Neural crest cell (in vitro differentiated cells): Measurements from ENCODE around the gene UBR2. TPM values are rescaled to one million over a fixed set of nuclear protein-coding genes. Genes with fewer than 3 reads are reported as not detected.

ENCODE experiments used
- DNase-seq: peaks from one replicate; pipeline ENCODE4 v3.0.0; 2021; ENCODE audit warnings: low read depth, mixed read lengths, low spot score
- H3K27ac Mint-ChIP-seq: one replicate; pipeline ENCODE4 v1.8.0; 2021; ENCODE audit warnings: mild to moderate bottlenecking, mixed read lengths; ENCODE audit not compliant: unreplicated experiment
- H3K27me3 Mint-ChIP-seq: 2 replicates; pipeline ENCODE4 v1.8.0; 2021; ENCODE audit warnings: low read depth, mild to moderate bottlenecking, mixed read lengths
- H3K36me3 Mint-ChIP-seq: 2 replicates; pipeline ENCODE4 v1.8.0; 2021; ENCODE audit warnings: low read depth, mild to moderate bottlenecking, mixed read lengths
- H3K4me1 Mint-ChIP-seq: 2 replicates; pipeline ENCODE4 v1.8.0; 2021; ENCODE audit warnings: mixed read lengths
- H3K4me3 Mint-ChIP-seq: one replicate; pipeline ENCODE4 v1.8.0; 2021; ENCODE audit warnings: mild to moderate bottlenecking, mixed read lengths
- H3K9me3 Mint-ChIP-seq: 2 replicates; pipeline ENCODE4 v1.8.0; 2021; ENCODE audit warnings: mixed read lengths
- total RNA-seq: library from RNA; stranded (reverse); gene quantifications from 2 replicates; pipeline ENCODE4 v1.2.1, GENCODE V29; 2021
- TF ChIP-seq, protein P1 (sequence below): fragments of 200-600 bp; sonication (generic); conservative IDR thresholded peaks from 2 replicates; pipeline ENCODE4 v1.5.0; 2021; ENCODE audit warnings: antibody characterized with exemption, mild to moderate bottlenecking

The UBR2 gene
- total RNA-seq, 1 donor from 2014 or later: 22.3 TPM

DNA sequence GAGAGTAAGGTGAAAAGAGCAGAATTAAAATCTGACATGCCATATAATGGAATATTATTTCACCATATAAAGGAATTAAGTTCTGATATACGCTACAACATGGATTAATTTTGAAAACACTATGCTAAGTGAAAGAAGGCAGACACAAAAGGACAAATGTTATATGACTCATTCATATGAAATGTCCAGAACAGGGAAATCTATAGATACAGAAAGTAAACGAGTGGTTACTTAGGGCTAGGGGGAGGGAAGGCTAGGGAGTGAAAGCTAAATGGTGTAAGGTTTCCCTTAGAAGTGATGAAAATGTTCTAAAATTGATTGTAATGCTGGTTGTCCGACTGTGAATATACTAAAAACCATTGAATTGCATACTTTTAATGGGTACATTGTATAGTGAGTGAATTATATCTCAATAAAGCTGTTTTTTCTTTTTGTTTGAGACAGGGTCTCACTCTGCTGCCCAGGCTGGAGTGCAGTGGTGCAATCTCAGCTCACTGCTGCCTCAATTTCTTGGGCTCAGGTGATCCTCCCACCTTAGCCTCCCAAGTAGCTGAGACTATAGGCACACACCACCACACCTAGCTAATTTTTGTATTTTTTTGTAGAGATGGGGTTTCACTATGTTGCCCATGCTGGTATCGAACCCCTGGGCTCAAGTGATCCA, 150.4 kb downstream of the UBR2 start:
- no peak overlapping the region for H3K4me3 Mint-ChIP-seq

DNA sequence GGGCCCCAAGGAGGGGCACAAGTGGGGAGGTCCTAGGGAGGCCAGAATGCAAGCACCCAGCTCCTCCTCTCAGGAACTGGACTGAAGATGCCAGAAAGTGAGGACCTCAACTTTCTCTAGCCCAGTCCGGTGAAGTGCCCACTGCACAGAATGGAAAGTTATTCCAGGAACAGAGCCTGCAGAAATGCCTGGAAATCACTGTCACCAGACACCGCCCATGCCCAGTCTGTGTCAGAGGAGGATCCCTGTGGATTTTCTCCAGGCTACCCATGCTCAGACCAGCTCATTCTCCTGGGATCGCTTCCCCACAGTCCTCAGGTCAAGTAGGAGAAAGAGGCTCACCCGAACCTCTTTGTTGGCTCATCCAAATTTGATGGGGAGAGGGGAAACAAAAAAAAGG, 152.0 kb downstream of the UBR2 start:
- H3K27me3 Mint-ChIP-seq: peaks cover 13% of the 10 kb centered on the region
- no peak overlapping the region for H3K4me3 Mint-ChIP-seq
- no peak overlapping the region for H3K27ac Mint-ChIP-seq
- H3K4me1 Mint-ChIP-seq: no peaks in the 10 kb centered on the region
- no peaks in the 10 kb centered on the region for H3K36me3 Mint-ChIP-seq
- DNase-seq: no peak
- H3K9me3 Mint-ChIP-seq: peaks cover 7% of the 10 kb centered on the region
- TF ChIP-seq, protein P1, sequence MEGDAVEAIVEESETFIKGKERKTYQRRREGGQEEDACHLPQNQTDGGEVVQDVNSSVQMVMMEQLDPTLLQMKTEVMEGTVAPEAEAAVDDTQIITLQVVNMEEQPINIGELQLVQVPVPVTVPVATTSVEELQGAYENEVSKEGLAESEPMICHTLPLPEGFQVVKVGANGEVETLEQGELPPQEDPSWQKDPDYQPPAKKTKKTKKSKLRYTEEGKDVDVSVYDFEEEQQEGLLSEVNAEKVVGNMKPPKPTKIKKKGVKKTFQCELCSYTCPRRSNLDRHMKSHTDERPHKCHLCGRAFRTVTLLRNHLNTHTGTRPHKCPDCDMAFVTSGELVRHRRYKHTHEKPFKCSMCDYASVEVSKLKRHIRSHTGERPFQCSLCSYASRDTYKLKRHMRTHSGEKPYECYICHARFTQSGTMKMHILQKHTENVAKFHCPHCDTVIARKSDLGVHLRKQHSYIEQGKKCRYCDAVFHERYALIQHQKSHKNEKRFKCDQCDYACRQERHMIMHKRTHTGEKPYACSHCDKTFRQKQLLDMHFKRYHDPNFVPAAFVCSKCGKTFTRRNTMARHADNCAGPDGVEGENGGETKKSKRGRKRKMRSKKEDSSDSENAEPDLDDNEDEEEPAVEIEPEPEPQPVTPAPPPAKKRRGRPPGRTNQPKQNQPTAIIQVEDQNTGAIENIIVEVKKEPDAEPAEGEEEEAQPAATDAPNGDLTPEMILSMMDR: no peak

More for the DNA sequence above, 150.4 kb downstream of the UBR2 start:
- no peak overlapping the region for H3K27ac Mint-ChIP-seq
- H3K4me1 Mint-ChIP-seq: peaks cover 7% of the 10 kb centered on the region
- H3K9me3 Mint-ChIP-seq: peaks cover 11% of the 10 kb centered on the region
- no peak for DNase-seq
- no peaks in the 10 kb centered on the region for H3K36me3 Mint-ChIP-seq
- H3K27me3 Mint-ChIP-seq: no peaks in the 10 kb centered on the region
- TF ChIP-seq, protein P1: no peak

DNA sequence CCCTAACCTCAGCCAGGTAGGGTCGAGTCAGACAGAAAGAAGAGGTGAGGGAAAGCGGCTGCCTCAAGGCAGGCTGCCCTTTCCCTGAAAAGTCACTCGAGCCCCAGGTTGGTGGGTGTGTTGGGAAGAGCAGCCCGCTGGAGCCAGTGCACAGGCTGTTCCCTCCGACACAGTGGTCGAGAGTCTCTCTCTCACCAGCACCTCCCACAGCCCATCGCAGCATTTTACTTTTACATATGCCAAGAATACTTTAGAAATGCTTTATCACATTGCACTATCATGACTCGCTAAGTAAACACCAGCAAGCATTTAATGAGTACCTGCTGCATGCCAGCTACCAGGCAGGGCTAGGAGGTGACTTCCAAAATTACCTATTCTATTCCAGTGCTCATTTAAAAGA, 156.9 kb downstream of the UBR2 start:
- Mint-ChIP-seq H3K36me3 (no peaks in the 10 kb centered on the region), H3K9me3 (no peaks in the 10 kb centered on the region), H3K4me1 (no peaks in the 10 kb centered on the region), H3K27ac (no peak overlapping the region), H3K4me3 (no peak overlapping the region), H3K27me3 (peaks cover 39% of the 10 kb centered on the region)
- TF ChIP-seq, protein P1: no peak
- DNase-seq: no peak

DNA sequence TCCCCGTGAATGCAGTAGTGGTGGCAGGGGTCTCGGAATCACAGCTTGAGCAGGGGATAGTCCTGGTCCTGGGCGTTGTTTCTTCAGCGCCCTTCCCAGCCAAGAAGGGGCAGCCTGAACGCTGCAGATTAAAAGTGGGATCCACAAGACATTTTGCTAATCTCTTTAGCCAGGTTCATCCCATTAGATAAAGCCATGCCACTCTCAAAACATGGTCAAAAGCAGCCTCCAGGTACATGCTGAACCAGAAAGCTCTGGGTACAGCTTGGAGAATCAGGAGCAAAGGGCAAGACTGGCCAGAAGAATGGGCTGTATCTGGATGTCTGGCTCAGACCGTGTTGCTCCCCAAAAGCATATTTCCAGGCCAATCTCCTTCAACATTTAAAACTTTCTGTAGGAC, 158.7 kb downstream of the UBR2 start, which contains the start of gene PRPH2:
PRPH2 (minus strand) TSS at position 101 of the 400 bp plus-strand sequence. CDS start 263 bp downstream, outside the sequence.
- H3K27me3 Mint-ChIP-seq: peaks cover 42% of the 10 kb centered on the region
- H3K4me3 Mint-ChIP-seq: no peak within 1 kb of the TSS
- H3K4me1 Mint-ChIP-seq: no peaks in the 10 kb centered on the region
- no peaks in the 10 kb centered on the region for H3K9me3 Mint-ChIP-seq
- H3K36me3 Mint-ChIP-seq: no peaks in the 10 kb centered on the region
- no peak within 1 kb of the TSS for H3K27ac Mint-ChIP-seq
- TF ChIP-seq, protein P1: no peak
- no peak for DNase-seq

DNA sequence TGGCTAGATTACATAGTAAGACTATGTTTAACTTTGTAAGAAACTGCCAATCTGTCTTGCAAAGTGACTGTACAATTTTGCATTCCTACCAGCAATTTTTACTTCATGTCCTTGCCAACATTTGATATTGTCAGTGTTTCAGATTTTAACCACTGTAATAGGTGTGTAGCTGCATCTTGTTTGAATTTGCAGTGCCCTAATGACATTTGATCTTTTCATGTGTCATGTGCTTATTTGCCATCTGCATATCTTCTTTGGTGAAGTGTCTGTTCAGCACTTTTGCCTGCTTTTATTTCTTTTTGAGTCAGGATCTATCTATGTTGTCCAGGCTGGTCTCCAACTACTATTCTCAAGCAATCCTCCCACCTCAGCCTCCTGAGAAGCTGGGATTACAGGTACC, 161.0 kb downstream of the UBR2 start:
- H3K4me1 Mint-ChIP-seq: no peaks in the 10 kb centered on the region
- H3K36me3 Mint-ChIP-seq: no peaks in the 10 kb centered on the region
- no peak for DNase-seq
- H3K27ac Mint-ChIP-seq: no peak overlapping the region
- TF ChIP-seq, protein P1: no peak
- H3K27me3 Mint-ChIP-seq: peaks cover 39% of the 10 kb centered on the region
- H3K9me3 Mint-ChIP-seq: no peaks in the 10 kb centered on the region
- no peak overlapping the region for H3K4me3 Mint-ChIP-seq
